Progenitor cell of endocrine pancreas (in vitro differentiated cells): ENCODE data around the gene AKAP8L. TPM values are rescaled to one million over a fixed set of nuclear protein-coding genes. Genes with fewer than 3 reads are reported as not detected.
"Not testable (repeated sequence)": the region's sequence is repeated elsewhere in the genome, so short reads cannot be mapped to it uniquely, and the experiment has no call there.

Source experiments
- DNase-seq: peaks from one replicate; pipeline ENCODE4 v3.0.0; 2021; ENCODE audit warnings: low spot score; ENCODE audit not compliant: unreplicated experiment
- H3K27ac Mint-ChIP-seq: 2 replicates; pipeline ENCODE4 v1.8.0; 2021; ENCODE audit warnings: mild to moderate bottlenecking, moderate library complexity, mixed read lengths
- H3K27me3 Mint-ChIP-seq: 2 replicates; pipeline ENCODE4 v1.8.0; 2021; ENCODE audit warnings: mixed read lengths
- H3K36me3 Mint-ChIP-seq: 2 replicates; pipeline ENCODE4 v1.8.0; 2022; ENCODE audit warnings: mixed read lengths; ENCODE audit not compliant: insufficient read depth
- H3K4me1 Mint-ChIP-seq: 2 replicates; pipeline ENCODE4 v1.8.0; 2021; ENCODE audit warnings: low read depth, mixed read lengths
- H3K4me3 Mint-ChIP-seq: 2 replicates; pipeline ENCODE4 v1.8.0; 2021; ENCODE audit warnings: low read depth, mild to moderate bottlenecking, moderate library complexity, mixed read lengths
- H3K9me3 Mint-ChIP-seq: 2 replicates; pipeline ENCODE4 v1.8.0; 2021; ENCODE audit warnings: low read depth, mixed read lengths
- total RNA-seq: library from RNA; stranded (reverse); gene quantifications from 2 replicates; pipeline ENCODE4 v1.2.1, GENCODE V29; 2021
- TF ChIP-seq, protein P1 (sequence below): fragments of 200-600 bp; sonication (generic); IDR thresholded peaks from one replicate; pipeline ENCODE4 v1.5.0; 2021; ENCODE audit warnings: antibody characterized with exemption, mild to moderate bottlenecking; ENCODE audit not compliant: unreplicated experiment

The AKAP8L gene
- total RNA-seq, 1 donor from 2014 or later = 228 TPM

DNA sequence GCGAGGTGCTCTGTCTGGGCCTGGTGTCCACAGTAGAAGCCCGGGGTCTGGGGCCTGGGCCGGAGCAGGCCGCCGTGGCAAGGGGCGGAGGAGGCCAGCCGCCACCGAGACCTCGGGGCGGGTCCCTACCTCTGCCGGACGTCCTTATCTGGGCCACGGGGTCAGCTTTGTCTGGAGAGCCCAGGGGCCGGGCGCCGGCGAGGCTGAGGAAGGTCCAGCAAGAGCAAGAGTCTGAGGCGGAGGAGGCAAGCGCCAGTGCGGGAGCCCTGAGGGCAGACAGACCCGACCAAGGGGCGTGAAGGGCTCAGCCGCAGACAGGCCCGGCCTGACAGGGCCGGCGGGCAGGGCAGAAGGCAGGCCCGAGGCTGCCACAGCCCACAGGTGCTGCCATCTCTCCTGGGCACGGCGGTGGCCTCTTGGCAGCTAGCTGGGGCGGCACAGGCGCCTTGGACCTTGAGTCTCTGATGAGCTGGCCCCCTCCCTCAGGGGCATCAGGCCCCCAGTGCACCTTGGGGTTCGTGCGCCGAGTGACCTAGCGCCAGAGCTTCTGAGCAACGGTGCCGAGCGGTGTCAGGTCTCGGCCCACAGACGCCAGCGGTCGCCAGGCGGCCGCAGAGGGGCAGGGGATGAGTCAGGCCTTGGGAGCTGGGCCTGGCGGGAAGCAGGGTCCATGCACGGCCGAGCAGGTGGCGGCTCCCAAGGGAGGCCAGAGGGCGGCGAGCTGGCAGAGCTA is 20.1 kb downstream of the AKAP8L start:
- Mint-ChIP-seq H3K27me3 (no peaks in the 10 kb centered on the region), H3K27ac (no peak overlapping the region), H3K36me3 (peaks cover 26% of the 10 kb centered on the region), H3K4me1 (no peaks in the 10 kb centered on the region), H3K4me3 (no peak overlapping the region), H3K9me3 (no peaks in the 10 kb centered on the region)
- no peak for DNase-seq
- TF ChIP-seq, protein P1, sequence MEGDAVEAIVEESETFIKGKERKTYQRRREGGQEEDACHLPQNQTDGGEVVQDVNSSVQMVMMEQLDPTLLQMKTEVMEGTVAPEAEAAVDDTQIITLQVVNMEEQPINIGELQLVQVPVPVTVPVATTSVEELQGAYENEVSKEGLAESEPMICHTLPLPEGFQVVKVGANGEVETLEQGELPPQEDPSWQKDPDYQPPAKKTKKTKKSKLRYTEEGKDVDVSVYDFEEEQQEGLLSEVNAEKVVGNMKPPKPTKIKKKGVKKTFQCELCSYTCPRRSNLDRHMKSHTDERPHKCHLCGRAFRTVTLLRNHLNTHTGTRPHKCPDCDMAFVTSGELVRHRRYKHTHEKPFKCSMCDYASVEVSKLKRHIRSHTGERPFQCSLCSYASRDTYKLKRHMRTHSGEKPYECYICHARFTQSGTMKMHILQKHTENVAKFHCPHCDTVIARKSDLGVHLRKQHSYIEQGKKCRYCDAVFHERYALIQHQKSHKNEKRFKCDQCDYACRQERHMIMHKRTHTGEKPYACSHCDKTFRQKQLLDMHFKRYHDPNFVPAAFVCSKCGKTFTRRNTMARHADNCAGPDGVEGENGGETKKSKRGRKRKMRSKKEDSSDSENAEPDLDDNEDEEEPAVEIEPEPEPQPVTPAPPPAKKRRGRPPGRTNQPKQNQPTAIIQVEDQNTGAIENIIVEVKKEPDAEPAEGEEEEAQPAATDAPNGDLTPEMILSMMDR = no peak

DNA sequence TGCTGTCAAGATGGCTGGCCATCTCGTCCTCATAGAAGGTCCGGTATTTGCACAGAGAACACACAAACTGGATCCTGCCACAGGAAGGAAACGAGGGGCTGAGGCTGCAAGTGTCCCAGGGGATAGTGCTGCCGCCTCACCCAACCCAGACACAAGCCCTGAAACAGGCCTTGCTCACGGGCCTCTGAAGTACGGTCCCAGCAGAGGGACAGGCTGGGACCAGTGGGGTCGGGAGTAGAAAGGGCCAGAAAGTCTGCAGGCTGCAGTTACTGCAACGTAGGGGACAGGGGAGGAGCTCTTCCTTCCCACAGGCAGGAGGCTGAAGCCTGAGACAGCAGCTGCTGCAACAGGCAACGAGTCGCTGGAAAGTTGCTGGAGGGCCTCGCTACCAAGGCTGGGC is 21.0 kb downstream of the AKAP8L start:
- Mint-ChIP-seq H3K36me3 (peaks cover 33% of the 10 kb centered on the region), H3K27ac (no peak overlapping the region), H3K9me3 (no peaks in the 10 kb centered on the region), H3K27me3 (no peaks in the 10 kb centered on the region), H3K4me3 (no peak overlapping the region), H3K4me1 (no peaks in the 10 kb centered on the region)
- no peak for DNase-seq
- TF ChIP-seq, protein P1 = no peak

DNA sequence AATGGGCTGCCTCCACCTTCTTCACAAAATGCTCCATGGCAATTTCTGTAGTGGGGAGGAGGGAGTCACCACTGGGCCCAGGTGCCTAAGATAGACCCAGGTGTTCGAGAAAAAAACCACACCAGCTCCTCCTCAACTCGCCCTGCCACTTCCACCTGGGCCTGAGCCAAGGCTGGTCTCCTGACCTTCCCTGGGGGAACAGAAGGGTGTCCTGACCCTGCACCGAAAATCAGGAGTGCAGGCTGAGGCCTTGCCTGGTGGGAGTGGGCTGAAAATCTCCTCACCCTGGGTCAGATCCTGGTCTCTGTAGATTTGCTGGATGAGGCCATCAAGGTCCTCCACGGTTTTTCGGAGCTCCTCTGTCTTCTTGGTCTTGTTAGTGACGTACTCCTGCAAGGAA is 21.6 kb downstream of the AKAP8L start:
- no peaks in the 10 kb centered on the region for H3K9me3 Mint-ChIP-seq
- no peaks in the 10 kb centered on the region for H3K4me1 Mint-ChIP-seq
- TF ChIP-seq, protein P1 = no peak
- DNase-seq = no peak
- no peak overlapping the region for H3K4me3 Mint-ChIP-seq
- peaks cover 34% of the 10 kb centered on the region for H3K36me3 Mint-ChIP-seq
- no peaks in the 10 kb centered on the region for H3K27me3 Mint-ChIP-seq
- no peak overlapping the region for H3K27ac Mint-ChIP-seq

DNA sequence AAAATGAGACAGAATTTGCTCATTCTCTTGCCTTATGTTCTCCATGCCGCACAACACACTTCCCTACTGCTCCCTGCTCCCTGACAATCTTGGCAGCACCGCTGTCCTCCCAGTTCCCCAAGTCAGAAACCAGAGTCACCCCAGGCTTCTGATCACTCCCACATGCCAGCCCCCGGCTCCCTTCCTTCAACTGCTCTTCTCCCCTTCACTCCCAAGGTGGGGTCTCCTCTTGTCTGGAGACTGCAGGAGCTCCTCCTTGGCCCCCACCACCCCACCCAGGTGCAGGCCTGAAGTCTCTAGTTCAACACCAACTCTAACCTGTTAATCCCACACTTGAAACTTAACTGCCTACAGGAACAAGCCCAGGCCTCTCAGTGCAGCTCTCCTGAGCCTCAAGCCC is 22.4 kb downstream of the AKAP8L start:
- H3K27ac Mint-ChIP-seq = peak overlapping the region; percentile 34
- no peaks in the 10 kb centered on the region for H3K4me1 Mint-ChIP-seq
- H3K27me3 Mint-ChIP-seq = no peaks in the 10 kb centered on the region
- H3K9me3 Mint-ChIP-seq = no peaks in the 10 kb centered on the region
- TF ChIP-seq, protein P1 = no peak
- no peak for DNase-seq
- no peak overlapping the region for H3K4me3 Mint-ChIP-seq
- peaks cover 34% of the 10 kb centered on the region for H3K36me3 Mint-ChIP-seq

DNA sequence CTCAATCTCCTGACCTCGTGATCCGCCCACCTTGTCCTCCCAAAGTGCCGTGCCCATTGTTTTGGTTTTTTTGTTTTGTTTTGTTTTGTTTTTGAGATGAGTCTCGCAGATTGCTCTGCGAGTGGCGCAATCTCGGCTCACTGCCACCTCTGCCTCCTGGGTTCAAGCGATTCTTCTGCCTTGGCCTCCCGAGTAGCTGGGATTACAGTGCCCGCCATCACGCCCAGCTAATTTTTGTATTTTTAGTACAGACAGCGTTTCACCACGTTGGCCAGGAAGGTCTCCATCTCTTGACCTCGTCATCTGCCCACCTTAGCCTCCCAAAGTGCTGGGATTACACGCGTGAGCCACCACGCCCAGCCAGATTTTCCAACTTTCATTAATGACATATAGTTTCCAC is 23.5 kb downstream of the AKAP8L start:
- not testable (repeated sequence) for H3K27me3 Mint-ChIP-seq, H3K4me1 Mint-ChIP-seq, DNase-seq, H3K9me3 Mint-ChIP-seq, H3K4me3 Mint-ChIP-seq
- Mint-ChIP-seq H3K36me3 (peaks cover 35% of the 10 kb centered on the region), H3K27ac (peak overlapping the region; percentile 52)

DNA sequence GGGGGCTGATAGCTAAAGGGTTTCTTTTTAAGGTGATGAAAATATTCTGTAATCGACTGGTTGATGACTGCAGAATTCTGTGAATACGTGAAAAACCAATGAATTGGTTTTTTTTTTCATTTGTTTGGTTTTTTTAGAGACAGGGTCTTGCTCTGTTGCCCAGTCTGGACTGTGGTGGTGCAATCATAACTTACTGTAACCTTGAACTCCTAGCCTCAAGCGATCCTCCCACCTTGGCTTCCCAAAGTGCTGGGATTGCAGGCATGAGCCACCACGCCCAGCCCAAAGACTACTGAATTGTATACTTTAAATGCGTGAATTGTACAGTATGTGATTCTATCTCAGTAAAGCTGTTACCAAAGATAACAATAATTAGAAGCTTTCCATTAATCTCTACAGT is 24.4 kb downstream of the AKAP8L start:
- TF ChIP-seq, protein P1 = no peak
- Mint-ChIP-seq H3K27ac (no peak overlapping the region), H3K4me1 (no peaks in the 10 kb centered on the region), H3K36me3 (peaks cover 37% of the 10 kb centered on the region), H3K4me3 (no peak overlapping the region), H3K9me3 (no peaks in the 10 kb centered on the region), H3K27me3 (no peaks in the 10 kb centered on the region)
- no peak for DNase-seq
